SK-N-SH treated with all-trans-retinoic acid at 6 μM for 48 hours (cell line): ENCODE measurements around the gene SLC17A4.

Experiments
- ATAC-seq: fragments of 200-7000 bp; cut with Tn5 transposase; 3 replicates; pipeline ENCODE4 v1.9.1; 2020; ENCODE audit warnings: mild to moderate bottlenecking, moderate library complexity
- ARNTL ChIP-seq: fragments of 450-650 bp; formaldehyde crosslinking; IDR thresholded peaks from 2 replicates; pipeline ENCODE4 v1.5.0; 2020; ENCODE audit warnings: low read depth, mild to moderate bottlenecking, moderate library complexity, borderline replicate concordance
- BACH2 ChIP-seq: fragments of 250-450 bp; sonication (Bioruptor Pico); IDR thresholded peaks from 2 replicates; pipeline ENCODE4 v1.9.0; 2021; ENCODE audit warnings: mild to moderate bottlenecking, borderline replicate concordance
- CSDC2 ChIP-seq: fragments of 250-450 bp; sonication (Bioruptor Pico); IDR thresholded peaks from 2 replicates; pipeline ENCODE4 v1.5.0; 2020; ENCODE audit warnings: mild to moderate bottlenecking, moderate library complexity
- ISL1 ChIP-seq: fragments of 250-450 bp; sonication (Bioruptor Pico); IDR thresholded peaks from 2 replicates; pipeline ENCODE4 v2.1.2; 2022; ENCODE audit warnings: mild to moderate bottlenecking, moderate library complexity
- OSR1 ChIP-seq: fragments of 250-450 bp; sonication (Bioruptor Pico); IDR thresholded peaks from 2 replicates; pipeline ENCODE4 v1.8.0; 2022; ENCODE audit warnings: moderate library complexity, mild to moderate bottlenecking, inconsistent platforms
- PATZ1 ChIP-seq: fragments of 250-450 bp; sonication (Bioruptor Pico); IDR thresholded peaks from 2 replicates; pipeline ENCODE4 v1.8.0; 2020; ENCODE audit warnings: mild to moderate bottlenecking, moderate library complexity, borderline replicate concordance
- POU6F1 ChIP-seq: fragments of 250-450 bp; sonication (Bioruptor Pico); IDR thresholded peaks from 2 replicates; pipeline ENCODE4 v1.8.0; 2021; ENCODE audit warnings: low read depth, mild to moderate bottlenecking, moderate library complexity, borderline replicate concordance
- PPARA ChIP-seq: fragments of 250-450 bp; sonication (Bioruptor Pico); IDR thresholded peaks from 2 replicates; pipeline ENCODE4 v1.5.0; 2020; ENCODE audit warnings: mild to moderate bottlenecking, borderline replicate concordance
- SNAI2 ChIP-seq: fragments of 250-450 bp; sonication (Bioruptor Pico); IDR thresholded peaks from 2 replicates; pipeline ENCODE4 v1.5.0; 2020; ENCODE audit warnings: mild to moderate bottlenecking, moderate library complexity
- TOX ChIP-seq: fragments of 250-450 bp; sonication (Bioruptor Pico); IDR thresholded peaks from 2 replicates; pipeline ENCODE4 v1.8.0; 2021; ENCODE audit warnings: mild to moderate bottlenecking, moderate library complexity, borderline replicate concordance
- TSHZ2 ChIP-seq: fragments of 250-450 bp; sonication (Bioruptor Pico); IDR thresholded peaks from 2 replicates; pipeline ENCODE4 v1.5.0; 2020; ENCODE audit warnings: mild to moderate bottlenecking, moderate library complexity
- ZC3H10 ChIP-seq: fragments of 250-450 bp; sonication (Bioruptor Pico); IDR thresholded peaks from 2 replicates; pipeline ENCODE4 v1.5.1; 2021; ENCODE audit warnings: mild to moderate bottlenecking, moderate library complexity
- ZFP3 ChIP-seq: fragments of 250-450 bp; sonication (Bioruptor Pico); IDR thresholded peaks from 2 replicates; pipeline ENCODE4 v1.5.0; 2020; ENCODE audit warnings: mild to moderate bottlenecking, moderate library complexity
- ZNF565 ChIP-seq: fragments of 450-650 bp; formaldehyde crosslinking; conservative IDR thresholded peaks from 2 replicates; pipeline ENCODE4 v1.5.0; 2020; ENCODE audit warnings: low read depth, mild to moderate bottlenecking, moderate library complexity
- ZNF70 ChIP-seq: fragments of 450-650 bp; formaldehyde crosslinking; IDR thresholded peaks from 2 replicates; pipeline ENCODE4 v1.5.0; 2020; ENCODE audit warnings: mild to moderate bottlenecking, moderate library complexity
- ZNF8 ChIP-seq: fragments of 450-650 bp; formaldehyde crosslinking; IDR thresholded peaks from 2 replicates; pipeline ENCODE4 v1.5.0; 2020; ENCODE audit warnings: mild to moderate bottlenecking, moderate library complexity
- TF ChIP-seq, protein P1 (sequence below): fragments of 250-450 bp; sonication (Bioruptor Pico); IDR thresholded peaks from 2 replicates; pipeline ENCODE4 v1.5.1; 2021; ENCODE audit warnings: mild to moderate bottlenecking, moderate library complexity
- TF ChIP-seq, protein P2 (sequence below): fragments of 250-450 bp; sonication (Bioruptor Pico); IDR thresholded peaks from 2 replicates; pipeline ENCODE4 v1.5.1; 2020; ENCODE audit warnings: low read depth, mild to moderate bottlenecking, moderate library complexity

SLC17A4 gene

DNA sequence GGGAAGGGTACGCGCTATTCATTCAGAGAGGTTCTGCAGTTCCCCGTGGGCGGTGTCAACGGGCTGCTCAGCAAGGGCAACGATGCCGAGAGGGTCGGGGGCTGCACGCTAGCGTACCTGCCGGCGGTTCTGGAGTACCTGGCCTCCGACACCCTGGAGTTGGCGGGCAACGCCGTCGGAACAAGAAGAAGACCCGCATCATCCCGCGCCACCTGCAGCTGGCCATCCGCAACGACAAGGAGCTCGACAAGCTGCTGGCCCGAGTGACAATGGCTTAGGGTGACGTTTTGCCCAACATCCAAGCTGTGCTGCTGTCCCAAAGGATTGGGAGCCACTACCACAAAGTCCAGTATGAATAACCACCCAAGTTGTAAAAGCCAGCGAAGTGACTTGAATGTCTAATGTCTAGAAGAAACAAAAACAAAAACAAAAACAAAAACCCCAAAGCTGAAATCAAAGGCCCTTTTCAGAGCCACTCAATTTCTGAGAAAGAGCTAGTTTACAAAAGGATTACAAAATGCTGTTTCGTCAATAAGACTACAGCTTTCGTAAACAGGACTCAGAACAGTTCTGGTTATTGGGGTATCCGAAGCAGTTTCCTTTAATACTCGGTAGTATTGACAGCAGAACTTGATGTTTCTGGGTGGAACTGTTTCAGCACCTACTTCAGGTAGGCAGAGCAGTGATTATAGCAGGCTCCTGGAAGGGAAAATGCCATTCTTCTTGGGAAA, 21.9 kb upstream of the SLC17A4 start:
- no peak for ATAC-seq
- TF ChIP-seq, protein P1, sequence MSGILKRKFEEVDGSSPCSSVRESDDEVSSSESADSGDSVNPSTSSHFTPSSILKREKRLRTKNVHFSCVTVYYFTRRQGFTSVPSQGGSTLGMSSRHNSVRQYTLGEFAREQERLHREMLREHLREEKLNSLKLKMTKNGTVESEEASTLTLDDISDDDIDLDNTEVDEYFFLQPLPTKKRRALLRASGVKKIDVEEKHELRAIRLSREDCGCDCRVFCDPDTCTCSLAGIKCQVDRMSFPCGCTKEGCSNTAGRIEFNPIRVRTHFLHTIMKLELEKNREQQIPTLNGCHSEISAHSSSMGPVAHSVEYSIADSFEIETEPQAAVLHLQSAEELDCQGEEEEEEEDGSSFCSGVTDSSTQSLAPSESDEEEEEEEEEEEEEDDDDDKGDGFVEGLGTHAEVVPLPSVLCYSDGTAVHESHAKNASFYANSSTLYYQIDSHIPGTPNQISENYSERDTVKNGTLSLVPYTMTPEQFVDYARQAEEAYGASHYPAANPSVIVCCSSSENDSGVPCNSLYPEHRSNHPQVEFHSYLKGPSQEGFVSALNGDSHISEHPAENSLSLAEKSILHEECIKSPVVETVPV (CRISPR knock-in tag) = no peak
- TF ChIP-seq OSR1 (CRISPR knock-in tag) = no peak
- no peak for TF ChIP-seq PATZ1 (CRISPR knock-in tag)
- no peak for TF ChIP-seq ZFP3

GRCh38 chr6:25735261-25735660, 19.3 kb upstream of the SLC17A4 start:
- no peak for TF ChIP-seq SNAI2 (CRISPR knock-in tag)
- ATAC-seq = no peak

- TF ChIP-seq, protein P1 (CRISPR knock-in tag) = no peak
- TF ChIP-seq ZC3H10 (no peak), ARNTL (no peak), BACH2 (CRISPR knock-in tag) (no peak), CSDC2 (CRISPR knock-in tag) (no peak), TOX (CRISPR knock-in tag) (no peak), ZFP3 (no peak)
- ATAC-seq = no peak
These were observed 10.7 kb upstream of the SLC17A4 start for GRCh38 chr6:25743868-25744267.

GRCh38 chr6:25745836-25746235, 8.7 kb upstream of the SLC17A4 start:
- no peak for ATAC-seq
- TF ChIP-seq ISL1 (CRISPR knock-in tag) = no peak
- no peak for TF ChIP-seq ARNTL
- no peak for TF ChIP-seq ZNF8
- no peak for TF ChIP-seq ZNF565
- TF ChIP-seq ZFP3 = no peak
- no peak for TF ChIP-seq PPARA (CRISPR knock-in tag)
- no peak for TF ChIP-seq ZNF70 (CRISPR knock-in tag)
- no peak for TF ChIP-seq BACH2 (CRISPR knock-in tag)

DNA sequence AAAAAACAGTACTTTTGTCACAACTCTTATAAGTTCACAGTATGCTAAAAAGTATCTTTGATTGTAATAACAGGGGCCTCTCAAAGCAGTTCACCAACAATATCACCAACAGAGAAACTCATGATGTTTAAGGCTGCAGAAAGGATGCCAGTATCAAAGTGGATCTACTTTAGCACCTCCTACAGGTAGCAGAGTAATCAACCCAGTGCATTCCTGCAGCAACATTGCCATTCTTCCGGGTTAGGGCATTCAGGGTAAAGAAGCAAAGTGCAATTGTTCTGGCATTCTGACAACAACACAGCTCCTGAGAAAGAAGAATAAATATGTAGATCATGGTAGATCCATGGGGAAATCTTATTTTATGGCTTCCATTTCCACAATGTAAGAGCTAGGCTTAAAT, 7.6 kb upstream of the SLC17A4 start:
- TF ChIP-seq ISL1 (CRISPR knock-in tag) (no peak), ZNF565 (no peak), POU6F1 (CRISPR knock-in tag) (no peak)
- ATAC-seq = no peak

DNA sequence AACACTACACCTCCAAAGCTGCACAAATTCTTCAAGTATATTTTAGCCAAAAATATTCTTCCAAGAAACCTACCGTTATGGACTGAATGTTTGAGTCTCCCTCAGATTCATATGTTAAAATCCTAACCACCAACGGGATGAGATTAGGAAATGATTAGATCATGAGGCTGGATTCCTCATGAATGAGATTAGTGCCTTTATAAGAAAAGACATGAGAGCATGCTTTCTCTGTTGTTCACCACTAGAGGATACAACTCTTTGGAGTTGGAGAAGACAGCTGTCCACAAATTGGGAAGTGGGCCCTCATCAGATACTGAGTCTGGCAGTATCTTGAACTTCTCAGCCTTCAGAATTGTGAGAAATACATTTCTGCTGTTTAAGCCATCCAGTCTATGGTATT, 7.1 kb upstream of the SLC17A4 start:
- no peak for ATAC-seq
- TF ChIP-seq POU6F1 (CRISPR knock-in tag) = no peak
- TF ChIP-seq PPARA (CRISPR knock-in tag) = no peak
- no peak for TF ChIP-seq ISL1 (CRISPR knock-in tag)
- TF ChIP-seq, protein P1 (CRISPR knock-in tag) = no peak
- TF ChIP-seq, protein P2, sequence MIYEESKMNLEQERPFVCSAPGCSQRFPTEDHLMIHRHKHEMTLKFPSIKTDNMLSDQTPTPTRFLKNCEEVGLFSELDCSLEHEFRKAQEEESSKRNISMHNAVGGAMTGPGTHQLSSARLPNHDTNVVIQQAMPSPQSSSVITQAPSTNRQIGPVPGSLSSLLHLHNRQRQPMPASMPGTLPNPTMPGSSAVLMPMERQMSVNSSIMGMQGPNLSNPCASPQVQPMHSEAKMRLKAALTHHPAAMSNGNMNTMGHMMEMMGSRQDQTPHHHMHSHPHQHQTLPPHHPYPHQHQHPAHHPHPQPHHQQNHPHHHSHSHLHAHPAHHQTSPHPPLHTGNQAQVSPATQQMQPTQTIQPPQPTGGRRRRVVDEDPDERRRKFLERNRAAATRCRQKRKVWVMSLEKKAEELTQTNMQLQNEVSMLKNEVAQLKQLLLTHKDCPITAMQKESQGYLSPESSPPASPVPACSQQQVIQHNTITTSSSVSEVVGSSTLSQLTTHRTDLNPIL (CRISPR knock-in tag) = no peak
- no peak for TF ChIP-seq TSHZ2 (CRISPR knock-in tag)
